ENCODE measurements around the gene NCAM1.

- TF ChIP-seq CTCF (IDR thresholded peaks at IDR 0.05) = no peak
- no peak for TF ChIP-seq POLR2A (IDR thresholded peaks at IDR 0.05)
Observed at GRCh38 chr11:113238721-113239120, 277.5 kb downstream of the NCAM1 start.

Measured in right lobe of liver (tissue), 4 donors.